ENCODE results near the gene CASTOR1. TPM values are rescaled to one million over a fixed set of nuclear protein-coding genes. Genes with fewer than 3 reads are reported as not detected.

The CASTOR1 gene
- polyA plus RNA-seq, 1 of the 3 experiments (the other 2 are of a cell fraction) = 14.4 TPM

GRCh38 chr22:30246814-30247376 is 42.4 kb downstream of the CASTOR1 start:
- WGBS (ENCODE audit: low lambda C conversion rate) = 43% methylated on average over 15 of the region's 15 CpGs
- no peaks in the 10 kb centered on the region for H3K9me3 ChIP-seq
- H3K9me2 ChIP-seq = no peaks in the 10 kb centered on the region
- peak overlapping the region in 1 of 2 experiments; percentile 54; a peak in 2 of 4 replicates for H3K27ac ChIP-seq (ENCODE audit: low read depth in 2 of 2, low read length in 1 of 2)
- no peaks in the 10 kb centered on the region for H3K27me3 ChIP-seq (ENCODE audit: insufficient read depth)
- peaks cover 19 to 28% of the 10 kb centered on the region in 2 experiments; a peak in 3 of 4 replicates for H3K4me1 ChIP-seq (ENCODE audit: control insufficient read depth in 1 of 2, insufficient read depth in 2 of 2, low read depth in 1 of 2, low read length in 1 of 2)
- DNase-seq = peak; percentile 53
- ChIA-PET CTCF (interaction anchor here (1.2 to 1.8 kb wide), 2 partner anchors 9 to 44 kb away, joined by 3 to 10 read pairs; no protein-coding TSS in a partner anchor), POLR2A (no interaction called here)
- H3K4me2 ChIP-seq = peak overlapping the region; percentile 96
- peak overlapping the region; percentile 58 to 74 for H3K4me3 ChIP-seq (ENCODE audit: low read depth in 2 of 2, low read length in 1 of 2)
- no peaks in the 10 kb centered on the region for H4K20me1 ChIP-seq (ENCODE audit: insufficient read depth)
- peaks cover 15% of the 10 kb centered on the region; the same call in 1 of the 2 replicates for H3K79me2 ChIP-seq (ENCODE audit: insufficient read depth)
- H3K9ac ChIP-seq = peak overlapping the region; percentile 87
- H2AFZ ChIP-seq (ENCODE audit: low read depth) = peak overlapping the region; percentile 98
- TF ChIP-seq CHD2 (IDR thresholded peaks at IDR 0.05; ENCODE audit: low read length, partially characterized antibody) (no peak), NRF1 (IDR thresholded peaks at IDR 0.05; ENCODE audit: low read depth, low read length) (no peak), TEAD4 (IDR thresholded peaks at IDR 0.05; ENCODE audit: borderline replicate concordance, insufficient read depth) (no peak), ELF1 (IDR thresholded peaks at IDR 0.05) (no peak), JUND (IDR thresholded peaks at IDR 0.05) (no peak), TAF1 (IDR thresholded peaks at IDR 0.05; ENCODE audit: borderline replicate concordance, low read depth, low read length) (no peak), YY1 (IDR thresholded peaks at IDR 0.05; ENCODE audit: low read depth) (no peak)
- H3K36me3 ChIP-seq (replicated peaks in 1 of 2; ENCODE audit: control insufficient read depth in 1 of 2, insufficient read depth in 2 of 2, low read length in 1 of 2) = peaks cover 0 to 4% of the 10 kb centered on the region in 2 experiments
- H3F3A ChIP-seq (replicated peaks; ENCODE audit: insufficient read depth) = peaks cover 10% of the 10 kb centered on the region

DNA sequence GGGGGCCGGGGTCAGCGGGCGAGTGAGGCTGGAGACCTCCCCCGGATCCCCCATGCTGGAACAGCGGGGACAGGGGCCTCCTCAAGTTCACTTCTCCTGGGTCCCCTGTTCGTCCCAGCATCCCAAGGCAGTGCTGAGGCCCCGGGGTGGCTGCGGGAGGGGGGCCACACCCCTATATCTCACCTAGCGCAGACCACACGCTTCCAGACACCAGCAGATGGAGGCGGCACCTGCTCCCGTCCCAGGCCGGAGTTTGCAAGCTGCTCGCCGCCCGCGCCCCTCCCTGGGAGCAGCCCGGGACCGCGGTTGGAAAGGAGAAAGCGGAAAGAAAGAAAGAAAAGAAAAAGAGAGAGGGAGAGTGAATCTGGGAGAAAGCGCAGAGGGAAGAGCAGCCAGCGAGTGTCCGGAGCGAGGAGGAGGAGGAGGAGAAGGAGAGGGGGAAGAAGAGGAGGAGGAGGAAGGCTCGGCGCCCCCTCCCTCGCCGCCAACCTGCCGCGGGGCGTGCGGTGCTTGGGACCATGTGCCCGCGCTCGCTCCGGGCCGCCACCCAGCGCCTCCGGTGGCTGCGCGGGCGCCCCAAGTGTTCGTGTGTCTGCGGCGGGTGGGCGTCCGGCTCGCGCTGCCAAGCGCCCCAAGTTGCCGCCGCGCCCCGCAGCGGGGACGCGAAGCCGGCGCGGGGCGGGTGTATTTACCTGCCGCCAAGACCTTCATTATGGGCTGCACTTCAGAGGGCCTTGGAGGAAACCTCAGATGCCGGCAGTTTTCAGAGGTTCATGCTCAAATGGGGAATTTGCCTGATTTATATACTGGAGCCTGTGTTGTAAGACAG is 43.1 kb downstream of the CASTOR1 start, which contains the start of gene LIF:
TSS of gene LIF (minus strand) at position 775 of the 829 bp plus-strand sequence. CDS start at position 711, 64 bp downstream.
- H3K9me2 ChIP-seq = no peaks in the 10 kb centered on the region
- no peaks in the 10 kb centered on the region for H3K27me3 ChIP-seq (ENCODE audit: insufficient read depth)
- no peaks in the 10 kb centered on the region for H3K9me3 ChIP-seq
- H3K36me3 ChIP-seq (replicated peaks in 1 of 2; ENCODE audit: control insufficient read depth in 1 of 2, insufficient read depth in 2 of 2, low read length in 1 of 2) = peaks cover 0 to 4% of the 10 kb centered on the region in 2 experiments
- H3K4me1 ChIP-seq (ENCODE audit: control insufficient read depth in 1 of 2, insufficient read depth in 2 of 2, low read depth in 1 of 2, low read length in 1 of 2) = peaks cover 13 to 21% of the 10 kb centered on the region in 2 experiments; a peak in 3 of 4 replicates
- H2AFZ ChIP-seq (ENCODE audit: low read depth) = peak within 1 kb of the TSS; percentile 98
- H4K20me1 ChIP-seq (ENCODE audit: insufficient read depth) = no peaks in the 10 kb centered on the region
- ChIA-PET POLR2A (no interaction called here), CTCF (interaction anchor here (1.2 to 1.8 kb wide), 2 partner anchors 9 to 44 kb away, joined by 3 to 10 read pairs; no protein-coding TSS in a partner anchor)
- peak within 1 kb of the TSS; percentile 87 for H3K9ac ChIP-seq
- H3F3A ChIP-seq (replicated peaks; ENCODE audit: insufficient read depth) = peaks cover 6% of the 10 kb centered on the region
- H3K4me2 ChIP-seq = peak within 1 kb of the TSS; percentile 96
- DNase-seq = peak; percentile 83
- H3K79me2 ChIP-seq (ENCODE audit: insufficient read depth) = peaks cover 15% of the 10 kb centered on the region; the same call in 1 of the 2 replicates
- peak within 1 kb of the TSS; percentile 58 to 74 for H3K4me3 ChIP-seq (ENCODE audit: low read depth in 2 of 2, low read length in 1 of 2)
- H3K27ac ChIP-seq (ENCODE audit: low read depth in 2 of 2, low read length in 1 of 2) = peak within 1 kb of the TSS in 1 of 2 experiments; percentile 54; a peak in 3 of 4 replicates
- WGBS (ENCODE audit: low lambda C conversion rate) = 25% methylated on average over 26 of the region's 64 CpGs
- peak; percentile 6; the same call in 1 of the 2 replicates for TF ChIP-seq TCF12 (IDR thresholded peaks at IDR 0.05)
- TF ChIP-seq NRF1 (IDR thresholded peaks at IDR 0.05; ENCODE audit: low read depth, low read length) = no peak
- no peak for TF ChIP-seq YY1 (IDR thresholded peaks at IDR 0.05; ENCODE audit: low read depth)
- TF ChIP-seq, protein P1, sequence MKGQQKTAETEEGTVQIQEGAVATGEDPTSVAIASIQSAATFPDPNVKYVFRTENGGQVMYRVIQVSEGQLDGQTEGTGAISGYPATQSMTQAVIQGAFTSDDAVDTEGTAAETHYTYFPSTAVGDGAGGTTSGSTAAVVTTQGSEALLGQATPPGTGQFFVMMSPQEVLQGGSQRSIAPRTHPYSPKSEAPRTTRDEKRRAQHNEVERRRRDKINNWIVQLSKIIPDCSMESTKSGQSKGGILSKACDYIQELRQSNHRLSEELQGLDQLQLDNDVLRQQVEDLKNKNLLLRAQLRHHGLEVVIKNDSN (IDR thresholded peaks at IDR 0.05; ENCODE audit: borderline replicate concordance, low read depth) = no peak
- TF ChIP-seq RXRA (IDR thresholded peaks at IDR 0.05; ENCODE audit: borderline replicate concordance, low read depth) = no peak
- no peak for TF ChIP-seq GATA2 (CRISPR knock-in tag; IDR thresholded peaks at IDR 0.05)
- TF ChIP-seq EP300 (IDR thresholded peaks at IDR 0.05; ENCODE audit: borderline replicate concordance in 1 of 2, low read depth in 1 of 2, low read length in 1 of 2) = no peak
- TF ChIP-seq, protein P2, sequence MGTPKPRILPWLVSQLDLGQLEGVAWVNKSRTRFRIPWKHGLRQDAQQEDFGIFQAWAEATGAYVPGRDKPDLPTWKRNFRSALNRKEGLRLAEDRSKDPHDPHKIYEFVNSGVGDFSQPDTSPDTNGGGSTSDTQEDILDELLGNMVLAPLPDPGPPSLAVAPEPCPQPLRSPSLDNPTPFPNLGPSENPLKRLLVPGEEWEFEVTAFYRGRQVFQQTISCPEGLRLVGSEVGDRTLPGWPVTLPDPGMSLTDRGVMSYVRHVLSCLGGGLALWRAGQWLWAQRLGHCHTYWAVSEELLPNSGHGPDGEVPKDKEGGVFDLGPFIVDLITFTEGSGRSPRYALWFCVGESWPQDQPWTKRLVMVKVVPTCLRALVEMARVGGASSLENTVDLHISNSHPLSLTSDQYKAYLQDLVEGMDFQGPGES (IDR thresholded peaks at IDR 0.05; ENCODE audit: low read depth, low read length) = no peak
- no peak for TF ChIP-seq CHD2 (IDR thresholded peaks at IDR 0.05; ENCODE audit: low read length, partially characterized antibody)
- no peak for TF ChIP-seq REST (IDR thresholded peaks at IDR 0.05; ENCODE audit: low read depth, low read length)
- no peak for TF ChIP-seq GABPA (IDR thresholded peaks at IDR 0.05; ENCODE audit: low read depth)
- TF ChIP-seq MXI1 (IDR thresholded peaks at IDR 0.05; ENCODE audit: low read depth, low read length) = no peak
- no peak for TF ChIP-seq JUND (IDR thresholded peaks at IDR 0.05)
- no peak for TF ChIP-seq PBX3 (IDR thresholded peaks at IDR 0.05)
- 0 out of 2 replicates have a peak, but pooled peaks have one; percentile 10 for TF ChIP-seq SIN3A (IDR thresholded peaks at IDR 0.05; ENCODE audit: borderline replicate concordance, low read depth, low read length)

Data from SK-N-SH (cell line).